ENCODE measurements around the gene CD83. TPM values are rescaled to one million over a fixed set of nuclear protein-coding genes. Genes with fewer than 3 reads are reported as not detected.

The CD83 gene
- total and polyA plus RNA-seq, 4 donors: 0.35 to 4.2 (median 0.60) TPM

GRCh38 chr6:14077193-14077867 lies 40.2 kb upstream of the CD83 start:
- WGBS: 93% methylated on average over 4 of the region's 4 CpGs
- TF ChIP-seq CTCF (IDR thresholded peaks at IDR 0.05; ENCODE audit: low read depth, low read length, missing input control) (no peak), FOXA1 (IDR thresholded peaks at IDR 0.05) (no peak), REST (IDR thresholded peaks at IDR 0.05) (no peak), GABPA (IDR thresholded peaks at IDR 0.05 in 1 of 2, conservative IDR thresholded peaks at IDR 0.05 in 1 of 2) (no peak), ZBTB33 (IDR thresholded peaks at IDR 0.05) (no peak), JUND (IDR thresholded peaks at IDR 0.05) (no peak), FOXA2 (IDR thresholded peaks at IDR 0.05) (no peak), NR2F2 (IDR thresholded peaks at IDR 0.05) (no peak), RAD21 (IDR thresholded peaks at IDR 0.05) (no peak)
- TF ChIP-seq, protein P1, sequence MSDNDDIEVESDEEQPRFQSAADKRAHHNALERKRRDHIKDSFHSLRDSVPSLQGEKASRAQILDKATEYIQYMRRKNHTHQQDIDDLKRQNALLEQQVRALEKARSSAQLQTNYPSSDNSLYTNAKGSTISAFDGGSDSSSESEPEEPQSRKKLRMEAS (IDR thresholded peaks at IDR 0.05): no peak
- Histone ChIP-seq H3K4me3 (ENCODE audit: low read depth in 1 of 3, low read length in 3 of 3) (no peak overlapping the region), H3K9ac (ENCODE audit: low read depth in 1 of 2, low read length in 2 of 2) (no peak overlapping the region), H3K9me3 (ENCODE audit: control insufficient read depth in 4 of 4, low read length in 3 of 4) (no peaks in the 10 kb centered on the region), H3K36me3 (ENCODE audit: control insufficient read depth in 4 of 4, insufficient read depth in 3 of 4, low read depth in 1 of 4, low read length in 3 of 4) (no peaks in the 10 kb centered on the region), H3K27me3 (ENCODE audit: control insufficient read depth in 4 of 4, insufficient read depth in 4 of 4, low read length in 3 of 4) (no peaks in the 10 kb centered on the region), H3K27ac (ENCODE audit: low read depth in 1 of 2, low read length in 2 of 2) (no peak overlapping the region), H3K4me1 (ENCODE audit: control insufficient read depth in 4 of 4, insufficient read depth in 4 of 4, low read length in 3 of 4) (peaks cover 0 to 4% (median 2%) of the 10 kb centered on the region in 4 donors)
- no peak for DNase-seq (ENCODE audit: low spot score)

DNA sequence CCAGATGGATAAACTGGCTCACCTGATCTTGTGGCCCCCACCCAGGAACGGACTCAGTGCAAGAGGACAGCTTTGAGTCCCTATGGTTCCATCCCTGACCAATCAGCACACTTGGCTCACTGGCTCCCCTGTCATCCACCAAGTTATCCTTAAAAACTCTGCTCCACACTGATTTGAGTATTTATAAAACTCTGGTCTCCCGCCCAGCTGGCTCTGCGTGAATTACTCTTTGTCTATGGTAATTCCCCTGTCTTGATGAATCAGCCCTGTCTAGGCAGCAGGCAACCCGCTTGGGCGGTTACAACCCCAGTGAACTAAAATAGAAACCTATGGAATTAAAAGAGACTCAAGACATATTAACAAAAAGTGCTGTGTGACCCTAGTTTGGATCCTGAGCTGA lies 38.1 kb upstream of the CD83 start:
- DNase-seq (ENCODE audit: low spot score): no peak
- Histone ChIP-seq H3K36me3 (ENCODE audit: control insufficient read depth in 4 of 4, insufficient read depth in 3 of 4, low read depth in 1 of 4, low read length in 3 of 4) (no peaks in the 10 kb centered on the region), H3K9me3 (ENCODE audit: control insufficient read depth in 4 of 4, low read length in 3 of 4) (no peaks in the 10 kb centered on the region), H3K4me3 (ENCODE audit: low read depth in 1 of 3, low read length in 3 of 3) (no peak overlapping the region), H3K9ac (ENCODE audit: low read depth in 1 of 2, low read length in 2 of 2) (no peak overlapping the region), H3K27ac (ENCODE audit: low read depth in 1 of 2, low read length in 2 of 2) (no peak overlapping the region), H3K4me1 (ENCODE audit: control insufficient read depth in 4 of 4, insufficient read depth in 4 of 4, low read length in 3 of 4) (peaks cover 0 to 4% (median 2%) of the 10 kb centered on the region in 4 donors), H3K27me3 (ENCODE audit: control insufficient read depth in 4 of 4, insufficient read depth in 4 of 4, low read length in 3 of 4) (no peaks in the 10 kb centered on the region)
- TF ChIP-seq SP1 (IDR thresholded peaks at IDR 0.05): no peak
- TF ChIP-seq ZBTB33 (IDR thresholded peaks at IDR 0.05): no peak
- no peak for TF ChIP-seq FOXA2 (IDR thresholded peaks at IDR 0.05)
- no peak for TF ChIP-seq FOXA1 (IDR thresholded peaks at IDR 0.05)
- no peak for TF ChIP-seq RAD21 (IDR thresholded peaks at IDR 0.05)
- no peak for TF ChIP-seq CTCF (IDR thresholded peaks at IDR 0.05; ENCODE audit: low read depth, low read length, missing input control)
- no peak for TF ChIP-seq ATF3 (IDR thresholded peaks at IDR 0.05)
- TF ChIP-seq JUND (IDR thresholded peaks at IDR 0.05): no peak
- TF ChIP-seq TAF1 (conservative IDR thresholded peaks at IDR 0.05): no peak
- TF ChIP-seq NR2F2 (IDR thresholded peaks at IDR 0.05): no peak
- no peak for TF ChIP-seq HNF4G (IDR thresholded peaks at IDR 0.05)
- no peak for TF ChIP-seq HNF4A (conservative IDR thresholded peaks at IDR 0.05)
- TF ChIP-seq RXRA (IDR thresholded peaks at IDR 0.05): no peak
- WGBS: 76% methylated on average over 5 of the region's 5 CpGs

Data from liver (tissue), 9 donors.